Left ventricle myocardium inferior (tissue), 1 donor: ENCODE results near the gene SEPHS1. TPM values are rescaled to one million over a fixed set of nuclear protein-coding genes. Genes with fewer than 3 reads are reported as not detected.
"Not testable (repeated sequence)": the region's sequence is repeated elsewhere in the genome, so short reads cannot be mapped to it uniquely, and the experiment has no call there.

ENCODE experiments used
- DNase-seq: peaks from one replicate; pipeline ENCODE4 v3.0.0-alpha.2; 2020
- H3K27ac ChIP-seq: fragments of 200-600 bp; replicated peaks from 2 replicates; pipeline ENCODE4 v1.8.0; 2021
- H3K27me3 ChIP-seq: fragments of 200-600 bp; 2 replicates; pipeline ENCODE4 v1.8.0; 2021; ENCODE audit warnings: low read depth
- H3K36me3 ChIP-seq: fragments of 200-600 bp; 2 replicates; pipeline ENCODE4 v1.8.0; 2021
- H3K4me1 ChIP-seq: fragments of 200-600 bp; 2 replicates; pipeline ENCODE4 v1.8.0; 2021
- H3K4me3 ChIP-seq: fragments of 200-600 bp; 2 replicates; pipeline ENCODE4 v1.8.0; 2021; ENCODE audit warnings: mild to moderate bottlenecking, moderate library complexity
- H3K9me3 ChIP-seq: fragments of 200-600 bp; replicated peaks from 2 replicates; pipeline ENCODE4 v1.8.0; 2021
- CTCF ChIP-seq: fragments of 200-600 bp; IDR thresholded peaks from 2 replicates; pipeline ENCODE4 v1.8.0; 2021; ENCODE audit warnings: antibody characterized with exemption, mild to moderate bottlenecking, borderline replicate concordance
- intact Hi-C: fragments of 100-400 bp; cut with micrococcal nuclease; formaldehyde crosslinking; loops from one replicate; pipeline ENCODE4 v1.11.0; 2022
- total RNA-seq: library from RNA; stranded (reverse); fragmentation: NEBNext Ultra II Directional; extraction: Animal tissue kit (Norgen Biotek cat#: 25700); gene quantifications from one replicate; pipeline ENCODE4 v1.2.1, GENCODE V29; 2021
- donor health status: DM: no; HTN: yes; CAD: no; lungs with severe emphysema.

The SEPHS1 gene
- total RNA-seq, 1 donor from 2014 or later, result 26.0 TPM

- Histone ChIP-seq H3K4me1 (peaks cover 31% of the 10 kb centered on the region), H3K9me3 (no peaks in the 10 kb centered on the region), H3K36me3 (peaks cover 37% of the 10 kb centered on the region), H3K27me3 (no peaks in the 10 kb centered on the region), H3K4me3 (no peak overlapping the region), H3K27ac (no peak overlapping the region)
- no peak for TF ChIP-seq CTCF
- no peak for DNase-seq
- intact Hi-C loops, result no loop called here
Observed at GRCh38 chr10:13296476-13296875, 51.6 kb downstream of the SEPHS1 start.

- no peak for DNase-seq
- Histone ChIP-seq H3K27me3 (no peaks in the 10 kb centered on the region), H3K27ac (no peak overlapping the region), H3K4me1 (peaks cover 16% of the 10 kb centered on the region), H3K9me3 (no peaks in the 10 kb centered on the region), H3K36me3 (peaks cover 52% of the 10 kb centered on the region), H3K4me3 (no peak overlapping the region)
- TF ChIP-seq CTCF, result no peak
- intact Hi-C loops, result no loop called here
Observed at GRCh38 chr10:13294784-13295183, 53.3 kb downstream of the SEPHS1 start.

GRCh38 chr10:13291821-13292773 is 56.0 kb downstream of the SEPHS1 start:
- intact Hi-C loops, result no loop called here
- Histone ChIP-seq H3K9me3 (no peaks in the 10 kb centered on the region), H3K27ac (no peak overlapping the region), H3K4me3 (no peak overlapping the region), H3K36me3 (peaks cover 68% of the 10 kb centered on the region), H3K4me1 (no peaks in the 10 kb centered on the region), H3K27me3 (no peaks in the 10 kb centered on the region)
- no peak for DNase-seq
- no peak for TF ChIP-seq CTCF

GRCh38 chr10:13291061-13291460 is 57.0 kb downstream of the SEPHS1 start:
- peaks cover 79% of the 10 kb centered on the region for H3K36me3 ChIP-seq
- no peak overlapping the region for H3K4me3 ChIP-seq
- H3K9me3 ChIP-seq, result no peaks in the 10 kb centered on the region
- TF ChIP-seq CTCF, result no peak
- no peaks in the 10 kb centered on the region for H3K4me1 ChIP-seq
- intact Hi-C loops, result no loop called here
- no peaks in the 10 kb centered on the region for H3K27me3 ChIP-seq
- H3K27ac ChIP-seq, result no peak overlapping the region
- no peak for DNase-seq

- intact Hi-C loops, result loop anchor here (10.0 kb wide), 1 partner anchor 119 kb away; the partner anchor contains the start of gene MCM10
- Histone ChIP-seq H3K4me1 (no peaks in the 10 kb centered on the region), H3K27me3 (no peaks in the 10 kb centered on the region), H3K9me3 (no peaks in the 10 kb centered on the region), H3K27ac (no peak overlapping the region), H3K4me3 (no peak overlapping the region), H3K36me3 (peaks cover 95% of the 10 kb centered on the region)
- DNase-seq, result no peak
- TF ChIP-seq CTCF, result no peak
Observed at GRCh38 chr10:13284050-13284449, 64.0 kb downstream of the SEPHS1 start.

GRCh38 chr10:13282348-13282747 is 65.7 kb downstream of the SEPHS1 start:
- H3K27ac ChIP-seq, H3K4me1 ChIP-seq, H3K4me3 ChIP-seq, H3K27me3 ChIP-seq, H3K9me3 ChIP-seq, DNase-seq: not testable (repeated sequence)
- H3K36me3 ChIP-seq, result peaks cover 99% of the 10 kb centered on the region
- intact Hi-C loops, result loop anchor here (10.0 kb wide), 1 partner anchor 118 kb away; the partner anchor contains the start of gene MCM10
